ENCODE data around the gene CELA3B.
"Not testable (repeated sequence)": the region's sequence is repeated elsewhere in the genome, so short reads cannot be mapped to it uniquely, and the experiment has no call there.

DNA sequence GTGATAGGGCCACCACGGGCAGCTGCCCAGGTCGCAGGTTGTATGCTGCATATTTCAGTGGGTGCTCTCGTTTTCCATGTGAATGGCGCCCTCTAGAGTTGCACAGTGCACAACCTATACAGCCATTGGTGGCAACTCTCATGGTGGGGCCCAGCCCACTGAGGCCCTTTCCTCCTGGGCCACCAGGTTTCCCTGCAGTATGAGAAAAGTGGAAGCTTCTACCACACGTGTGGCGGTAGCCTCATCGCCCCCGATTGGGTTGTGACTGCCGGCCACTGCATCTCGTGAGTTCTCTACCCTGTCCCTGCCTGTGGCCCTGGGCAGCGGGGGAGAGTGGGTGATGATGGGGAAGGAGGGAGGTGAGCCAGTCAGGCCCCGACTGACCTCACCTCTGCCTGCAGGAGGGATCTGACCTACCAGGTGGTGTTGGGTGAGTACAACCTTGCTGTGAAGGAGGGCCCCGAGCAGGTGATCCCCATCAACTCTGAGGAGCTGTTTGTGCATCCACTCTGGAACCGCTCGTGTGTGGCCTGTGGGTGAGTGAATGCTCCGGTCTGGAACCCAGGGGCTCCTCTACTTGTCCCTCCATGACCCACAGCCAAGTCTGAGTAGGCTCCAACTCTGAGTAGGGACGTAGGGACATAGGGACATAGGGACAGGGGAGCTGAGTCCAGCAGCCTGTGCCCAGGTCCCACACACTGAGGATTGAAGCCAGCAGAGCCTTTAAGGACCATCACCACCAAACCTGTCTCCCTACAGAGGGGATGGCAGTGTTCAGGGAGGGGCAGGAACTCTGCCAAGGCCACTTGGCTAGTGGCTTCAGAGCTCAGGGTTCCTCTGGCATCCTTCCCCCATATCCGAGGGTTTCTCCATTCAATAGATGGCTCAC lies 28.7 kb downstream of the CELA3B start:
- TF ChIP-seq, protein P1, sequence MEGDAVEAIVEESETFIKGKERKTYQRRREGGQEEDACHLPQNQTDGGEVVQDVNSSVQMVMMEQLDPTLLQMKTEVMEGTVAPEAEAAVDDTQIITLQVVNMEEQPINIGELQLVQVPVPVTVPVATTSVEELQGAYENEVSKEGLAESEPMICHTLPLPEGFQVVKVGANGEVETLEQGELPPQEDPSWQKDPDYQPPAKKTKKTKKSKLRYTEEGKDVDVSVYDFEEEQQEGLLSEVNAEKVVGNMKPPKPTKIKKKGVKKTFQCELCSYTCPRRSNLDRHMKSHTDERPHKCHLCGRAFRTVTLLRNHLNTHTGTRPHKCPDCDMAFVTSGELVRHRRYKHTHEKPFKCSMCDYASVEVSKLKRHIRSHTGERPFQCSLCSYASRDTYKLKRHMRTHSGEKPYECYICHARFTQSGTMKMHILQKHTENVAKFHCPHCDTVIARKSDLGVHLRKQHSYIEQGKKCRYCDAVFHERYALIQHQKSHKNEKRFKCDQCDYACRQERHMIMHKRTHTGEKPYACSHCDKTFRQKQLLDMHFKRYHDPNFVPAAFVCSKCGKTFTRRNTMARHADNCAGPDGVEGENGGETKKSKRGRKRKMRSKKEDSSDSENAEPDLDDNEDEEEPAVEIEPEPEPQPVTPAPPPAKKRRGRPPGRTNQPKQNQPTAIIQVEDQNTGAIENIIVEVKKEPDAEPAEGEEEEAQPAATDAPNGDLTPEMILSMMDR (IDR thresholded peaks at IDR 0.05 in 4 of 5, conservative IDR thresholded peaks at IDR 0.05 in 1 of 5) = peak in 2 of 5 experiments; percentile 3 to 39
- not testable (repeated sequence) for TF ChIP-seq POLR2A (IDR thresholded peaks at IDR 0.05)

Data from gastrocnemius medialis (tissue), 4 donors.